Measurements from ENCODE around the gene OLA1.
"Not testable (repeated sequence)": the region's sequence is repeated elsewhere in the genome, so short reads cannot be mapped to it uniquely, and the experiment has no call there.

Gene OLA1

DNA sequence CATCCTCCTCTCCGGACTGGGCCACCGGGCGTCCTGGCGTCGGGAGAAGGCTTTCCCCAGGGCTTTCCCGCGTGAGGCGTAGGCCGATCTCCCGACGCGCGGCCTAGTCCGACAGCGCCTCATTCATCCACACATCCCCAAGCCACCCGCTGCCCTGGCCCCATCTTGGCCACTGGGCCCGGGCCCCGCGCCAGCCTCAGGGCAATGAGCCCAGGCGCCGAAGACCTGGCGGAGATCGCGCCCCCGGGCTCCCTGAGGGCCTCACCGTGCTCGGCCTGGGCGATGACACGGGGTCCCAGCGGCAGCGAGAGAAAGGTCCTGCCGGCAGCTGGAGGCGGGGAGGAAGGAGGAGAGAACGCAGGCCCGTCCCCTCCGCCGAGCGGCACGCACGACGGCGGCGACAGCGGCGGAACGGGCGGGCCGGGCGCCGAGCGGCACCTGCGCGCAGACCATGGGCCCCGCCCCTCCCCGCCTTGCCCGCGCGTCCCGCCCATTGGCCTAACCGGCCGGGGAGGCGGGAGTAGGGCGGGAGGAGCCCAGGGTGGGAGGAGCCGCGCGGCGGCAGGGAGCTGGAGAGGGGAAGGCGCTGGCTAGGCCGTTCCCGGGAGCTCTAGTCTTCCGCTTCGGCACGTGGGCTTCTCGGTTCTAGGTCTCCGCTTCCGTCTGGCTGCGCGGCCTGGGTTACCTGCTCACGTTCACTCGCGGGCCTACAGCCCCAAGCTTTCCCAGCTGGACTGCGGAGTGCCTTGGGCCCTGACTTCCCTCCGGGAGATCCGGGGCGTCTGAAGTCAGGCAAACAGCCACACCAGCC, at the start of gene OLA1:
Gene OLA1, minus strand, starts transcription at position 346 of the 811 bp plus-strand sequence. CDS start 1,717 bp downstream, outside the sequence.
- Mint-ChIP-seq H3K4me1 (peaks cover 32% of the 10 kb centered on the region), H3K36me3 (ENCODE audit: low read depth) (peaks cover 31% of the 10 kb centered on the region), H3K9me3 (no peaks in the 10 kb centered on the region), H3K27me3 (no peaks in the 10 kb centered on the region), H3K4me3 (peak within 1 kb of the TSS; percentile 93), H3K27ac (peak within 1 kb of the TSS; percentile 90)
- ATAC-seq = peak; percentile 98
- peak; percentile 98 for DNase-seq

GRCh38 chr2:174292908-174293307, 44.6 kb upstream of the OLA1 start:
- ATAC-seq = no peak
- no peak for DNase-seq
- H3K27ac Mint-ChIP-seq = no peak overlapping the region
- no peaks in the 10 kb centered on the region for H3K36me3 Mint-ChIP-seq (ENCODE audit: low read depth)
- H3K9me3 Mint-ChIP-seq = no peaks in the 10 kb centered on the region
- no peak overlapping the region for H3K4me3 Mint-ChIP-seq
- H3K27me3 Mint-ChIP-seq = peaks cover 11% of the 10 kb centered on the region
- no peaks in the 10 kb centered on the region for H3K4me1 Mint-ChIP-seq

DNA sequence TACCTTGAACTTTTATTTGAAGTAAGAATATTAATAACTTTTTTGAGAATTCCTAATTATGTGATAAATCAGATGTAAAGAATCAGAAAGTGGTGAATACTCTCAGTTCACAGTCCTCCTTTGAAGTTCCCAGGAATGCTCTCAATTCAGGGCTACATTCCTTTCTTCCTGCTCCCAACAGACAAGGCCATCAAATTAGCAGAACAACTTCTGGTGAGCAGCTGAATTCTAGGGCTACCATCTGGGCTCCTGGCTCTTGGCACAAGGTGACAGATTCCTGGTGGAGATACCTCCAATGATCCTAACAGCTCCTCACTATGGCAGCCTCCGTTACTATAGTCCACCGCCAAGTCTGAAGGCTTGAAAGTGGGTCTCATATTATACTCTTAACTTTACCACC, 37.8 kb upstream of the OLA1 start:
- no peak overlapping the region for H3K4me3 Mint-ChIP-seq
- no peaks in the 10 kb centered on the region for H3K4me1 Mint-ChIP-seq
- no peaks in the 10 kb centered on the region for H3K36me3 Mint-ChIP-seq (ENCODE audit: low read depth)
- H3K27me3 Mint-ChIP-seq = peaks cover 34% of the 10 kb centered on the region
- DNase-seq (no peak), ATAC-seq (no peak)
- no peak overlapping the region for H3K27ac Mint-ChIP-seq
- H3K9me3 Mint-ChIP-seq = no peaks in the 10 kb centered on the region

DNA sequence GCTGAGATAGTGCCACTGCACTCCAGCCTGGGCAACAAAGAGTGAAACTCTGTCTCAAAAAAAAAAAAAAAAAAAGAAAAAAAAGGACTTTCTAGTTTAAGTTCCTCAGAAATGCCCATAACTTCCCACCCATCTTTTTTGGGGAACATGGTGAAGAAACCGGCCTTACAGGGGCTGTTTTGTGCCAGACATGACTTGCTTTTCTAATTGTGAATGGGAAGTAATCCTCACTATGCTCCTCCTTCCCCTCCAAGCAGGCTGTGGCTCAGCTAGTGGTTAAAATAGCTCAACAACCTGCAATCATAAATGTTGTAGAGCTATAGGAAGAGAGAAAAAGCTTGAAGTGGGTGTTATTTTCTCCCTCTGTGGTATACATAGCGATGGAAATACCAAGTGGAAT, 34.1 kb upstream of the OLA1 start:
- H3K4me3 Mint-ChIP-seq = no peak overlapping the region
- DNase-seq = no peak
- no peaks in the 10 kb centered on the region for H3K9me3 Mint-ChIP-seq
- no peak for ATAC-seq
- H3K36me3 Mint-ChIP-seq (ENCODE audit: low read depth) = no peaks in the 10 kb centered on the region
- H3K27me3 Mint-ChIP-seq = peaks cover 29% of the 10 kb centered on the region
- H3K27ac Mint-ChIP-seq = no peak overlapping the region
- H3K4me1 Mint-ChIP-seq = no peaks in the 10 kb centered on the region

- Mint-ChIP-seq H3K9me3 (no peaks in the 10 kb centered on the region), H3K27ac (no peak overlapping the region), H3K4me3 (no peak overlapping the region), H3K27me3 (peaks cover 28% of the 10 kb centered on the region), H3K36me3 (ENCODE audit: low read depth) (no peaks in the 10 kb centered on the region), H3K4me1 (no peaks in the 10 kb centered on the region)
- ATAC-seq (no peak), DNase-seq (no peak)
These were observed 33.4 kb upstream of the OLA1 start for GRCh38 chr2:174281736-174282135.

- Mint-ChIP-seq H3K27me3 (peaks cover 29% of the 10 kb centered on the region), H3K27ac (no peak overlapping the region), H3K4me3 (no peak overlapping the region), H3K36me3 (ENCODE audit: low read depth) (no peaks in the 10 kb centered on the region), H3K4me1 (no peaks in the 10 kb centered on the region), H3K9me3 (no peaks in the 10 kb centered on the region)
- DNase-seq = no peak
- no peak for ATAC-seq
These were observed 32.3 kb upstream of the OLA1 start for GRCh38 chr2:174280596-174280995.

- not testable (repeated sequence) for DNase-seq; H3K27ac Mint-ChIP-seq; H3K36me3 Mint-ChIP-seq (ENCODE audit: low read depth); H3K4me3 Mint-ChIP-seq; H3K9me3 Mint-ChIP-seq; H3K4me1 Mint-ChIP-seq; ATAC-seq
- H3K27me3 Mint-ChIP-seq = peaks cover 18% of the 10 kb centered on the region
These were observed 21.9 kb upstream of the OLA1 start for GRCh38 chr2:174270263-174270662.

DNA sequence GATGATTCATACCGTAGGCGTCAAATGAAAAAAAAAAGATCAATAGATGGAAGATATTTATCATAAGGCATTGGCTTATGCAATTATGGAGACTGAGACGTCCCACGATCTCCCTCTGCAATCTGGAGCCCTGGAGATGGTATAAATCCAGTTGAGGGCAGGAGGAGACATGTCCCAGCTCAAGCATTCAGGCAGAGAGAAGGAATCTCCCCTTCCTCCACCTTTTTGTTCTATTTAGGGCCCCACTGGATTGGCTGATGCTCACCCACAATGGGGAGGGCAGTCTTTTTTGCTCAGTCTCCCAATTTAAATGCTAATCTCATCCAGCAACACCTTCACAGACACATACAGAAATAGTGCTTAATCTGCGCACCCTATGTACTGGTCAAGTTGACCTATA, 18.0 kb upstream of the OLA1 start:
- ATAC-seq (no peak), DNase-seq (no peak)
- Mint-ChIP-seq H3K4me3 (no peak overlapping the region), H3K36me3 (ENCODE audit: low read depth) (no peaks in the 10 kb centered on the region), H3K27ac (no peak overlapping the region), H3K27me3 (peaks cover 22% of the 10 kb centered on the region), H3K9me3 (no peaks in the 10 kb centered on the region), H3K4me1 (no peaks in the 10 kb centered on the region)

- DNase-seq (no peak), ATAC-seq (no peak)
- H3K9me3 Mint-ChIP-seq = no peaks in the 10 kb centered on the region
- no peaks in the 10 kb centered on the region for H3K4me1 Mint-ChIP-seq
- no peak overlapping the region for H3K4me3 Mint-ChIP-seq
- H3K36me3 Mint-ChIP-seq (ENCODE audit: low read depth) = no peaks in the 10 kb centered on the region
- no peak overlapping the region for H3K27ac Mint-ChIP-seq
- peaks cover 24% of the 10 kb centered on the region for H3K27me3 Mint-ChIP-seq
These were observed 15.7 kb upstream of the OLA1 start for GRCh38 chr2:174263997-174264396.

GRCh38 chr2:174259981-174260380, 11.6 kb upstream of the OLA1 start:
- no peaks in the 10 kb centered on the region for H3K9me3 Mint-ChIP-seq
- H3K27me3 Mint-ChIP-seq = peaks cover 6% of the 10 kb centered on the region
- ATAC-seq = no peak
- no peak for DNase-seq
- H3K4me3 Mint-ChIP-seq = no peak overlapping the region
- no peaks in the 10 kb centered on the region for H3K4me1 Mint-ChIP-seq
- H3K27ac Mint-ChIP-seq = no peak overlapping the region
- no peaks in the 10 kb centered on the region for H3K36me3 Mint-ChIP-seq (ENCODE audit: low read depth)

DNA sequence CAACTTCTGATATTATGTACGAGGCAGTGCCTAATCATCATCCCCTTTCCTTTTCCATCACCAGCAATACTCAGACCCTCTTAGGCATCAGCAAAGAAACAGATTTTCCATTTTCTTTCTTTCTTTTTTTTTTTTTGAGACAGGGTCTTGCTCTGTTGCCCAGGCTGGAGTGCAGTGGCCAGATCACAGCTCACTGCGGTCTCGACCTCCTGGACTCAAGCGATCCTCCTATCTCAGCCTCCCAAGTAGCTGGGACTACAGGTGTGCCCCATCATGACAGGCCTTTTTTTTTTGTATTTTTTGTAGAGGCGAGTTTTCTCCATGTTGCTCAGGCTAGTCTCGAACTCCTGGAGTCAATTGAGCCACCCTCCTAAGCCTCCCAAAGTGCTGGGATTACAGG, 5.9 kb upstream of the OLA1 start:
- H3K27ac Mint-ChIP-seq = no peak overlapping the region
- ATAC-seq (no peak), DNase-seq (no peak)
- H3K4me1 Mint-ChIP-seq = peaks cover 3% of the 10 kb centered on the region
- H3K4me3 Mint-ChIP-seq = no peak overlapping the region
- H3K9me3 Mint-ChIP-seq = no peaks in the 10 kb centered on the region
- H3K27me3 Mint-ChIP-seq = no peaks in the 10 kb centered on the region
- H3K36me3 Mint-ChIP-seq (ENCODE audit: low read depth) = no peaks in the 10 kb centered on the region

- H3K4me1 Mint-ChIP-seq = peaks cover 31% of the 10 kb centered on the region
- H3K27me3 Mint-ChIP-seq = no peaks in the 10 kb centered on the region
- ATAC-seq (no peak), DNase-seq (no peak)
- peak overlapping the region; percentile 90 for H3K27ac Mint-ChIP-seq
- peaks cover 26% of the 10 kb centered on the region for H3K36me3 Mint-ChIP-seq (ENCODE audit: low read depth)
- no peaks in the 10 kb centered on the region for H3K9me3 Mint-ChIP-seq
- H3K4me3 Mint-ChIP-seq = peak overlapping the region; percentile 84
These were observed 763 bp upstream of the OLA1 start for GRCh38 chr2:174248998-174249592.

DNA sequence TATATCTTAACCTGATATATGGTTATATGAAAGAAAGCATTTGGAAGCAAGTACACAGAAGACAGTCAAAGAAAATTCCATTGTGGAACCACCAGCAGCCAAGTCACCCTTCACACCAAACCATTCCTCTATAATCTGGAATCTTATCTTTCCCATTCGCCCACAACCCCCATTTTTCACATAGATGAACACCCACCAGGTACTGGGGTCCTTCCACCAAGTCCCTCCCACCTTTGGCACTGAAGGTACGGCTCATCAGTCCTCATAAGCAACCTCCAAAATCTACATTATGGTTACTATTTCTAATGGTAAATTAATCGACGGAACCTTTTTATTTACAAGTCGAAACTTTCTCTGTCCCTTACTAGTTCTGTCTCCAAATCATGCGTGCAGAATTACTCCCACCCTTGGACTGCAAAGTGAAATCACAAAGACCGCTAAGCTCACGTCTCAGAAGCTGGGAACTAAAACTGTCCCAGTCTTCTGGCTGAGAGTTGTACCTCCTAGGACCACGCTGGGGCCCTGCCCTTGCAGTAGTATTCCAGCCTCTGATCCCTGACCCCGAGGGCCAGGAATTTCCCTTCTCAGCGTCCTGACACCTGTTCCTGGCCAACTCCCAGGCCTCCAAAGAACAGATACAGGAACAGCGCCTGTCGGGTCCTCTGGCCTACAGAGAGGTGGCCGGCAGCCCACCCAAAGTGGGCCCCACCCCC, 702 bp downstream of the OLA1 start:
- Mint-ChIP-seq H3K27ac (peak overlapping the region; percentile 83), H3K9me3 (no peaks in the 10 kb centered on the region), H3K4me1 (peaks cover 33% of the 10 kb centered on the region), H3K27me3 (no peaks in the 10 kb centered on the region), H3K4me3 (peak overlapping the region; percentile 93), H3K36me3 (ENCODE audit: low read depth) (peaks cover 35% of the 10 kb centered on the region)
- DNase-seq (peak; percentile 13), ATAC-seq (no peak)

DNA sequence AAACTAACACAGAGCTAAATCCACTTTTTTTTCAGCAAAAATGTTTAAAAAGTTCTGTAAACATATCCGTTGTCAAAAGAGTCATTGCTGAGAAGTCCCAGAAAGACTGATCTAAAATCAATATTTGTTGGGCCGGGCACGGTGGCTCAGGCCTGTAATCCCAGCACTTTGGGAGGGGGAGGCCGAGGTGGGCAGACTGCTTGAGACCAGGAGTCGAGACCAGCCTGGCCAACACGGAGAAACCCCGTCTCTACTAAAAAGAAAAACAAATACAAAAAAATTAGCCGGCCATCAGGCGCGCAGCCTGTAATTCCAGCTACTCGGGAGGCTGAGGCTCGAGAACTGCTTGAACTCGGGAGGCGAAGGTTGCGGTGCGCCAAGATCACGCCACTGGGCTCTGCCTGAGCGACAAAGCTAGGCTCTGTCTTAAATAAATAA, 1.4 kb downstream of the OLA1 start:
- peak overlapping the region; percentile 93 for H3K4me3 Mint-ChIP-seq
- H3K27me3 Mint-ChIP-seq = no peaks in the 10 kb centered on the region
- H3K36me3 Mint-ChIP-seq (ENCODE audit: low read depth) = peaks cover 41% of the 10 kb centered on the region
- DNase-seq (no peak), ATAC-seq (no peak)
- H3K4me1 Mint-ChIP-seq = peaks cover 33% of the 10 kb centered on the region
- no peaks in the 10 kb centered on the region for H3K9me3 Mint-ChIP-seq
- no peak overlapping the region for H3K27ac Mint-ChIP-seq

GRCh38 chr2:174245628-174246027, 2.7 kb downstream of the OLA1 start:
- not testable (repeated sequence) for H3K27me3 Mint-ChIP-seq, DNase-seq, H3K4me3 Mint-ChIP-seq, H3K9me3 Mint-ChIP-seq, ATAC-seq, H3K27ac Mint-ChIP-seq
- H3K36me3 Mint-ChIP-seq (ENCODE audit: low read depth) = peaks cover 53% of the 10 kb centered on the region
- H3K4me1 Mint-ChIP-seq = peaks cover 36% of the 10 kb centered on the region

Measured in activated naive CD8-positive, alpha-beta T cell treated with anti-CD3 and anti-CD28 coated beads, Interleukin-2, amount 50 U/mL, for 24 hours (primary cell).